ENCODE measurements around the gene KLF1.
A peak's percentile ranks its signal among the peaks of the same experiment; 100 is the strongest.
"Not testable (repeated sequence)": the region's sequence is repeated elsewhere in the genome, so short reads cannot be mapped to it uniquely, and the experiment has no call there.

KLF1 gene

DNA sequence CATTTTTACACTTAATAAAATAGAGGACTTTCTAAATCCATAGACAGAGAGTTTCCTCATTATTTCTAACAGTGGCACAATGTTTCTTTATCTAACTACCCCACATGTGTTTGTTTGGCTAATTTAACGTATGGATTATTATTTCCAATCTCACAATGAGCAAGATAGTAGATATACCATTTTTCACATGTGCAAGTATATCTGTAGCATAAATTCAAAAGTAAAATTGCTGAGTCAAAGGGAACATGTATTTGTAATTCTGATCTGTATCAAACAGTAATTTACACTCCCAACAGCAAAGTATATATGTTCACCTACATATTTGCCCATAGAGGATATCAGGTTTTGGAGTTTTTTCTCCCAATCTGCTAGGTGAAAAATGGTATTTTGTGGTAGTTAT is 30.3 kb downstream of the KLF1 start:
- no peak for DNase-seq (ENCODE audit: low spot score)
- Histone ChIP-seq H3K36me3 (ENCODE audit: low read depth) (no peaks in the 10 kb centered on the region), H3K27me3 (ENCODE audit: insufficient read depth, poor library complexity, severe bottlenecking) (no peaks in the 10 kb centered on the region), H3K27ac (ENCODE audit: poor library complexity, severe bottlenecking) (no peak overlapping the region), H3K4me3 (ENCODE audit: severe bottlenecking) (no peak overlapping the region), H3K4me1 (ENCODE audit: insufficient read depth, poor library complexity, severe bottlenecking) (no peaks in the 10 kb centered on the region), H3K9me3 (ENCODE audit: severe bottlenecking) (no peaks in the 10 kb centered on the region)
- no peak for ATAC-seq (ENCODE audit: low read depth)
- TF ChIP-seq, protein P1, sequence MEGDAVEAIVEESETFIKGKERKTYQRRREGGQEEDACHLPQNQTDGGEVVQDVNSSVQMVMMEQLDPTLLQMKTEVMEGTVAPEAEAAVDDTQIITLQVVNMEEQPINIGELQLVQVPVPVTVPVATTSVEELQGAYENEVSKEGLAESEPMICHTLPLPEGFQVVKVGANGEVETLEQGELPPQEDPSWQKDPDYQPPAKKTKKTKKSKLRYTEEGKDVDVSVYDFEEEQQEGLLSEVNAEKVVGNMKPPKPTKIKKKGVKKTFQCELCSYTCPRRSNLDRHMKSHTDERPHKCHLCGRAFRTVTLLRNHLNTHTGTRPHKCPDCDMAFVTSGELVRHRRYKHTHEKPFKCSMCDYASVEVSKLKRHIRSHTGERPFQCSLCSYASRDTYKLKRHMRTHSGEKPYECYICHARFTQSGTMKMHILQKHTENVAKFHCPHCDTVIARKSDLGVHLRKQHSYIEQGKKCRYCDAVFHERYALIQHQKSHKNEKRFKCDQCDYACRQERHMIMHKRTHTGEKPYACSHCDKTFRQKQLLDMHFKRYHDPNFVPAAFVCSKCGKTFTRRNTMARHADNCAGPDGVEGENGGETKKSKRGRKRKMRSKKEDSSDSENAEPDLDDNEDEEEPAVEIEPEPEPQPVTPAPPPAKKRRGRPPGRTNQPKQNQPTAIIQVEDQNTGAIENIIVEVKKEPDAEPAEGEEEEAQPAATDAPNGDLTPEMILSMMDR (IDR thresholded peaks at IDR 0.05; ENCODE audit: poor library complexity, severe bottlenecking), result no peak

DNA sequence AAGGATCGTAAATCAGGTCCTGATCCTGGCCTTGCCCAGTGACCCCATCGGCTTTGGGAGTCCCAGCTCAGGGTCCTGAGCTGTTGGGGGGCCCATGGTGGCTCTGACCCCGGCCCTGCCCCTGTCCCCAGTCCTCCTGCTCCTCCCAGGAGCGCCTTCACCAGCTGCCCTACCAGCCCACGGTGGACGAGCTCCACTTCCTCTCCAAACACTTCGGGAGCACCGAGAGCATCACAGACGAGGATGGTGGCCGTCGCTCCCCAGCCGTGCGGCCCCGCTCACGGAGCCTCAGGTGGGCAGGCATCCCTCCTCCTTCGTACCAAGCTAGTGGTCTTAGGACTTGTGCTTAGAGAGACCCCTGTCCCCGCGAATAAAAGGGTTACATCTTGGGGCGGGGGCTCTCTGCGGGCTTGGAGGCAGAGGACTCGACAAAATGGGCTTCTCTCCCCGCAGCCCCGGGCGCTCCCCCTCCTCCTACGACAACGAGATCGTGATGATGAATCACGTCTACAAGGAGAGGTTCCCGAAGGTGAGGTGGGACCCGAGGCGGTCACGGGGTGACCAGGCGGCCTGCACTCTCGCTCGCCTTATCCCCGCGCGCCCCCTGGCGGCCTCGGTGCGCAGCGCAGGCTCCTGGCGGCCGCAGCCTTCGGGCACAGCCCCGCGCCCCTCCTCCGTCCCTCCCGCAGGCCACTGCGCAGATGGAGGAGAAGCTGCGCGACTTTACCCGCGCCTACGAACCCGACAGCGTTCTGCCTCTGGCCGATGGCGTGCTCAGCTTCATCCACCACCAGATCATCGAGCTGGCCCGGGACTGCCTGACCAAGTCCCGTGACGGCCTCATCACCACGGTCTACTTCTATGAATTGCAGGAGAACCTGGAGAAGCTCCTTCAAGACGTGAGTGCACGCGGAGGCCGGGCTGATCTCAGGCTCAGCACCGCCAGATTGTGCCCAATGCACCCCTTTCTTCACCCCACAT is 39.6 kb downstream of the KLF1 start:
- H3K27me3 ChIP-seq (ENCODE audit: insufficient read depth, poor library complexity, severe bottlenecking), result no peaks in the 10 kb centered on the region
- ATAC-seq (ENCODE audit: low read depth) (peak; percentile 93), DNase-seq (ENCODE audit: low spot score) (no peak)
- TF ChIP-seq, protein P1 (IDR thresholded peaks at IDR 0.05; ENCODE audit: poor library complexity, severe bottlenecking), result peak; percentile 98
- peak overlapping the region; percentile 13 for H3K4me3 ChIP-seq (ENCODE audit: severe bottlenecking)
- H3K27ac ChIP-seq (ENCODE audit: poor library complexity, severe bottlenecking), result no peak overlapping the region
- H3K4me1 ChIP-seq (ENCODE audit: insufficient read depth, poor library complexity, severe bottlenecking), result peaks cover 3% of the 10 kb centered on the region
- no peaks in the 10 kb centered on the region for H3K9me3 ChIP-seq (ENCODE audit: severe bottlenecking)
- no peaks in the 10 kb centered on the region for H3K36me3 ChIP-seq (ENCODE audit: low read depth)

DNA sequence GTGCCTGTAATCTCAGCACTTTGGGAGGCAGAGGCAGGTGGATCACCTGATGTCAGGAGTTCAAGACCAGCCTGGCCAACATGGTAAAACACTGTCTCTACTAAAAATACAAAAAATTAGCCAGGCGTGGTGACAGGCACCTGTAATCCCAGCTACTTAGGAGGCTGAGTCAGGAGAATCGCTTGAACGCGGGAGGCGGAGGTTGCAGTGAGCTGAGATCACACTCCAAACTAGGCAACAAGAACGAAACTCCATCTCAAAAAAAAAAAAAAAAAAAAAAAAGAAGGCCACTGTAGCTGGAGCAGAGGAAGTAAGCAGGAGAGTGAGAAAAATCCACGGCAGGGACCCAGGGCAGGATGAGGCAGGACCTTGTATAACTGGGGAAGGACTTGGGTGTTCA is 40.4 kb downstream of the KLF1 start:
- not testable (repeated sequence) for H3K27ac ChIP-seq (ENCODE audit: poor library complexity, severe bottlenecking); H3K4me1 ChIP-seq (ENCODE audit: insufficient read depth, poor library complexity, severe bottlenecking); H3K9me3 ChIP-seq (ENCODE audit: severe bottlenecking); H3K27me3 ChIP-seq (ENCODE audit: insufficient read depth, poor library complexity, severe bottlenecking); ATAC-seq (ENCODE audit: low read depth); H3K4me3 ChIP-seq (ENCODE audit: severe bottlenecking); H3K36me3 ChIP-seq (ENCODE audit: low read depth); DNase-seq (ENCODE audit: low spot score)

DNA sequence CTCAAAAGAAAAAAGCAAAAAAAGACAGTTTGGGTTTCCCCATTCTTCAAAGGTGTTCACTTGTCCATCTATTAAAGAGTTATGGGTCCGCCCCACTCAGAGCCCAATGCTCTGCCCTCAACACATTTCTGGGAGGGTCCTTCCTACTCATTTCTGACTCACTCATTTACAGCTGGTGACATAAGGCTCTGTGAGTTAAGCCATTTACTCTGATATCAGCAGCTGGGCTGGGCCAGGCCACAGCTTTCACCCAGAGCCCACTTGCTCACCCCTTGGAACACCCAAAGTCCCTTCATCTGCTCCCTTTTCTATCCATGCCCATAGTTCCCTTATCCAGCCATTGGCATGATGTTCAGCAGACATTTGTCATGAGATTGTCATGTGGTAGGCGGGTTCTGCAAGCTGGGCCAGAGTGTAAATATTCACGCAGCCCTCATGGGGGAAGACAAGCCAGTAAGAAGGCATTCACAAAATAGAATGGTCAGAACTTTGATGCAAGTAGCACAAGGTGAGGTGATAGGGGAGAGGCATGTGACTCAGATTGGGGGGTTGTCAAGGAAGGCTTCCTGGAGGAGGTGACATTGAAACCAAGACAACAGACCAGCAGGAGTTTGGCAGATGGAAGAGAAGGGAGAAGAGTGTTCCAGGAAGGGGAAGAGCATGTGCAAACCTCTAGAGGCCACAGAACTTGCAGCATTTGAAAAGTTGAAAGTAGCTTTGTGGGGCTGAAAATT is 42.8 kb downstream of the KLF1 start:
- Histone ChIP-seq H3K4me1 (ENCODE audit: insufficient read depth, poor library complexity, severe bottlenecking) (peaks cover 3% of the 10 kb centered on the region), H3K27ac (ENCODE audit: poor library complexity, severe bottlenecking) (no peak overlapping the region), H3K27me3 (ENCODE audit: insufficient read depth, poor library complexity, severe bottlenecking) (peaks cover 13% of the 10 kb centered on the region), H3K4me3 (ENCODE audit: severe bottlenecking) (no peak overlapping the region), H3K9me3 (ENCODE audit: severe bottlenecking) (no peaks in the 10 kb centered on the region), H3K36me3 (ENCODE audit: low read depth) (no peaks in the 10 kb centered on the region)
- ATAC-seq (ENCODE audit: low read depth) (no peak), DNase-seq (ENCODE audit: low spot score) (no peak)
- TF ChIP-seq, protein P1 (IDR thresholded peaks at IDR 0.05; ENCODE audit: poor library complexity, severe bottlenecking), result no peak

DNA sequence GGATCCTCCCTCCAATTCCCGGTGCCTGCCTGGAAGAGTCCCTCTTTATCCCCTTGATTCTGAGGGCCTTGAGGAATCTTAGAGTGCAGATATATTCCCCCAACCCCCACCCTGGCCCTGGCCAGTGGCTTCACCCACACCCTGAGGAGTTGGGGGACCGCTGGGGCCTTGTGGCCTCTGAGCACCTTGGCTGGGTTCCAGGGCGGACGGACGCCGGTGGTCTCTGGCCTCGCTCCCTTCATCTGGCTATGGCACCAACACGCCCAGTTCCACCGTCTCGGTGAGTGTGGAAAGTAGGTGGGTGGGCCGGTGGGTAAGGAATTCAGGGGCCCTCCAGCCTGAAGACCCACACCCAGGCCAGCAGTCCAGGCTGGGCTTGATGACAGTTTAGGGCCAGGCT is 43.7 kb downstream of the KLF1 start:
- no peaks in the 10 kb centered on the region for H3K9me3 ChIP-seq (ENCODE audit: severe bottlenecking)
- DNase-seq (ENCODE audit: low spot score) (no peak), ATAC-seq (ENCODE audit: low read depth) (no peak)

More for the DNA sequence above, 43.7 kb downstream of the KLF1 start:
- peaks cover 21% of the 10 kb centered on the region for H3K27me3 ChIP-seq (ENCODE audit: insufficient read depth, poor library complexity, severe bottlenecking)
- H3K4me1 ChIP-seq (ENCODE audit: insufficient read depth, poor library complexity, severe bottlenecking), result peaks cover 3% of the 10 kb centered on the region
- no peaks in the 10 kb centered on the region for H3K36me3 ChIP-seq (ENCODE audit: low read depth)
- no peak overlapping the region for H3K27ac ChIP-seq (ENCODE audit: poor library complexity, severe bottlenecking)
- TF ChIP-seq, protein P1 (IDR thresholded peaks at IDR 0.05; ENCODE audit: poor library complexity, severe bottlenecking), result no peak
- no peak overlapping the region for H3K4me3 ChIP-seq (ENCODE audit: severe bottlenecking)
